HG02938 (cell line): ENCODE measurements around the gene MYNN.

Source experiments
- ATAC-seq: cut with Tn5 transposase; IDR thresholded peaks from one replicate; pipeline ENCODE4 v1.9.1; 2021; ENCODE audit warnings: mild to moderate bottlenecking, moderate library complexity; ENCODE audit not compliant: unreplicated experiment

Gene MYNN

DNA sequence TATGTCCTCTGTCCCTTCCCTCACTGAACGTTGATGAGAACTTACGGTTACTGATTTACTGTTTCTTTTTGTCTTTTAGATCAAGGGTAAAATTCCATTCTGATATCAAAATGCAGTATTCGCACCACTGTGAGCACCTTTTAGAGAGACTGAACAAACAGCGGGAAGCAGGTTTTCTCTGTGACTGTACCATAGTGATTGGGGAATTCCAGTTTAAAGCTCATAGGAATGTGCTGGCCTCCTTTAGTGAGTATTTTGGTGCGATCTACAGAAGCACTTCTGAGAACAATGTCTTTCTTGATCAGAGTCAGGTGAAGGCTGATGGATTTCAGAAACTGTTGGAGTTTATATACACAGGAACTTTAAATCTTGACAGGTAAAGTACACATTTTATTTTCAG lies 990 bp downstream of the MYNN start:
- ATAC-seq = no peak

GRCh38 chr3:169777822-169778221 lies 4.6 kb downstream of the MYNN start:
- no peak for ATAC-seq

GRCh38 chr3:169780742-169781141 lies 7.5 kb downstream of the MYNN start:
- no peak for ATAC-seq

DNA sequence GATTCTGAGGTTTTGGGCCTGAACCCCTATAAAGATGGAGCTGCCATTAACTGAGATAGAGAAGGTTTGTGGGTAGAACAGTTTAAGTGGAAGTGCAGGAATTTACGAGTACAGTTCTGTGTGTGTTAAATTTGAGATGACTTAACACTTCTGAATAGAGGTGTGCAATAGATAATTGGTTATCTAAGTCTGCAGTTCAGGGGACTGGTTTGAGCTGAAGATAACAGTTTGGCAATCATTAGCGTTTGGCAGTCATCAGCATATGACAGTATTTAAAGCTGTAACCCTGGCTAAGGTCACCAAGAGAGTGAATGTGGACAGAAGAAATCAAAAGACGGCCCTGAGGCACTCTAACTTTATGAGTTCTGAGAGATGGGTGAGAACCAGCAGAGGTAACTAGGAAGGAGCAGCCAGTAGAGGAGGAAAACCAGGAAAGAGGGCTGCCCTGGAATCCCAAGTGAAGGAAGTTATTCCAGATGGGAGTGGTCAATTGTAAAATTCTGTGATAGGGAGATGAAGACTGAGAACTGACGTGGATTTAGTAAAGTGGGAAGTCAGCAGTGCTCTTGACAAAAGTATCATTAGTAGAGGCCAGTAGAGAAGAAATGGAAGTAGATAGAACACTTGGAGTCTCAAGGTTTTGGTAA lies 8.1 kb downstream of the MYNN start:
- ATAC-seq = no peak

GRCh38 chr3:169787120-169787519 lies 13.9 kb downstream of the MYNN start:
- ATAC-seq = no peak

- no peak for ATAC-seq
These were observed 14.6 kb downstream of the MYNN start for GRCh38 chr3:169787791-169788190.

GRCh38 chr3:169790219-169790618 lies 17.0 kb downstream of the MYNN start:
- no peak for ATAC-seq

DNA sequence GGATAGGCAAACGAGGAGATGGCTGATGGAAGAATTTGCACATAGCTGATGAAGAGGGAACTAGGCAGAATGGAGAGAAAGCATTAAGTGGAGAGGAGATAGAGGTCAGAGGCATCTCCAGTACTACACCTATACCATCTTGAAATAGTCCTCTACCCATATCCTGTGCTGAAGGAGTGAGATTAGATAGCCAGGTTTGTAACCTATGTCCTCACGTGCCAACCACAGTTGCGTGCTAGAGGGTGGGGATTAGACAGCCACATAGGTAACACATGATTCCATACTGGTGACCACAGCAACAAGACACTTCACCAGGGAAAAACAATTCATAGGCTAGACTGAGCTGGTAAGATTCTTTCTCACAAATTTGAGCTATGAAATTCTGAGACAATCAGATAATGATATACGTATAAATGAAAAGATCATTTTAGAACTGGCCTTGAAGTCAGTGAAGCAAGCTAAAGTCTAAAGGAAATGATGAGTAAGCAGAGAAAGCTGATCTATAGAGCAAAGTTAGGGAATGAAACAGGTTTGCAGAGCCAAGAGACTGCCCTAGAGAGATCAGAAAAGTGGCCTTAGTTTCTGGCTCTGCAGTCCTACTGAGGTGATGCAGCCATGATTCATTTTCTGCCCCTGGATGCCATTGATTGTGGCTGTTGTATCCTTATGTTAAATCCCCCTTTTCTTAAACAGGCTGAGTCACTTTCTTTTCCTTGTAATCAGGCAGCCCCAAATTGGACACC lies 17.7 kb downstream of the MYNN start:
- ATAC-seq = no peak

- no peak for ATAC-seq
These were observed 19.2 kb downstream of the MYNN start for GRCh38 chr3:169792359-169792758.

DNA sequence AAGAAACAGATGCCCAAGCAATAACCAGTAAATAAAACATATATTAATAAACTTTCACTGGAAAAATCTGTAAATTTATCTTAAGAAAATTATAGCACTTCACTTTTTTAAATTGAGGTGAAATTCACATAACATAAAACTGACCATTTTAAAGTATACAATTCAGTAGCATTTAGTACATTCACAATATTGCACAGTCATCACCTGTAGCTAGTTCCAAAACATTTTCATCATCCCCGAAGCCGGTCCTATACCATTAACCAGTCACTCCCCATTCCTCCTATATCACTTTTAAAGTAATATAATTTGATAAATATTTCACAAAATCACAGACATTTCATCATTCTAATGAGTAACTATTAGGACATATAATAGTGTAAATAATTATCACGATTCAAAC lies 31.5 kb downstream of the MYNN start:
- no peak for ATAC-seq

DNA sequence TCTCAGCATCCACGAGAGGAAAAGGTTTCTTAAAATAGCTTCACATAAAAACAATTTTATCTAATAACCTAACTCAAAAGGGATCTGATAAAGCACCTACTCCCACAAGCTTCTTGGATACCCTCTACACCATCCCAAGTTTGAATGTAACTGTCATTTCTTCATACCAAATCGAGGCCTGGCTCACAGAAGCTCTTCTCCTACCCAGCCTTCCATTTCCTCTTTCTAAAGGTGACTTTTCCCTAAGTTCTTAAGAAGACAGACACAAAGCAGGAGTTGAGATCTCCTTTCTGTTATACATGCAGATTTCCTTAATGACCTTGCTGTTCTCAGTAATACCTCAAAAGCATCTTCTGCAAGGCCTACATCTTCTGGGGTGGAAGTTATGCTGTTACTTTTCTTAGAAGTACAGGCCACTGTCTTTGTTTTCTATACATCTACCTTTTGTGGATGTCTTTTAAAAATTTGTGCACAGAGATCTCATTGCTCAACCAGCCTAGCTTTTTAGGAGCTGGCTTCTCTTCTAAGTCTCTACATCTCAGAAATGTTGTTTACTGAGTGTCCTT lies 36.1 kb downstream of the MYNN start:
- ATAC-seq = no peak

DNA sequence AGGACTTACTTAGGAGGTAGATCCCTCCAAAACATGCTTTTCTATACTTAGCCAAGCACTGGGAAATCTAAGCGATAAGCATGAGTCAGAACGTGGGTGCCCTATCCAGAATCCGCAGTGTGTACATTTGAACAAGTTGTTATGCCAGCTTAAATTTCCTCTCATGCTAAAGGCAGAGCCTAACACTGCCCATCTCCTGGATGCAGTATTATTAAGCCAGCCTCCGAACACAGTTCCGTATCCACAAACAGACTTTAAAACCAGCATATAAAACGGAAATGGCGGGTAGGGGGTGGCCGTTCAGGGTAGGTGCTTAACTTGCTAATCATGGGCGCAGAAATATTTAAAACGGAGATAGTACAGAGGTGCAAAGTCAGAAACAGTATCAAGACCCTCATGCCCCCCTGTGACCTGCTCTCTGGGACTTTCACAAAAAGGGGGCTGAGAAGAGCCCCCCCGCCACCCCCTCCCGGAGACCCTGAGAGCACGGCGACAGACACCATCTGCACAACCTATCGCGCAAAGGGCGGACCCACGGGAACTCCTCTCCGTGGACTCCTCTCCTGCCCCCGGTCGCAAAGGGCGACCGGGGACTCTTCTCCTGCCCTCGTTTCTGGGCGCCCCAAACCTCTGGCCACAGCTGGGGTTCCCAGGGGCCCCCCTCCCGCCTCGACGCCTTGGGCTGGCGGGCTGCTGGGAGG lies 38.6 kb downstream of the MYNN start:
- no peak for ATAC-seq

DNA sequence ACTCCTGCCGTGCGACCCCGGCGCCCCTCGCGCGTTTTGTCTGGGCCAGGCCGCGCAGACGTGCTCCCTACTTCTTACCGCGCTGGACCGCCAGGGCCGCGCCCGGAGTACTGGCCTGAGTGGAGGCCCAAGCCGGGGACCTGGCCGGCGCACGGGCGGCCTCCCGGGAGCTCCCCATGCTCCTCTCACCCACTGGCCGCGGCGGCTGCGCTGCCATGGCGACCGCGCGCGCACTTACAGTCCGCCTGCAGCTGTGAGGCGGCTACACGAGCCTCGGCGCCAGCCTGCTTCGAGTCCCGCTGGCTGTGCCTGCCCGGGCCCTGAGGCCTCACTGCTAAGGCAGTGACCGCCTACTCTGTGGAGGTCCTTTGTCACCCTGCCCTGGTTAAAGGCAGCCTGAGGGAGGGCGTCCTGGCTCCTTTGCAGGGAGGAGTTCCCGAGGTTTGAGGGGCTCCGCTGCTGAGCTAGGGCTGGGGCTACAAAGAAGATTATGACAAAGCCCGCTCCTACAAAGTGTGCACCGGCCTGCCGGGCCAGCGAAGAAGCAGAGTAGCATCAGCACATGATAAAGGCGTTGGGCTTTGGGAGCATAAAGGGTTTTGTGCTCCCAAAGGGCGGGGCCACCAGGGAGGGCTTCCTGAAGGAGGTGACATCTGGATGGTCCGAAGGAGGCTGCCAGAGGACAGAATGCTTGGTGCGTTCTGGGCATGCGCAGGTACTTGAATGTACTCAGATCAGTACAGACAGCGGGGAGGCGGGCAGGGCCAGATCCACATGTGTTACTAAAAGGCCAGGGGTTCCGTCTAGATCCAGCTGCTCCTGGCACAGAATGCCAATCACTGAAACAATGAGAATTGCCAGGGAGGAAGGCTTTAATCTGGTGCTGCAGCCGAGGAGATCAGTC lies 39.4 kb downstream of the MYNN start, which contains the start of the genes LRRC34 and LRRIQ4:
LRRC34 (minus strand) TSS at position 573 of the 904 bp plus-strand sequence; CDS start at position 217, 356 bp downstream.
LRRIQ4 (plus strand) TSS at position 539 of the 904 bp plus-strand sequence. CDS start 9,052 bp downstream, outside the sequence.
- peak; percentile 50 for ATAC-seq

- ATAC-seq = no peak
These were observed 40.1 kb downstream of the MYNN start for GRCh38 chr3:169813278-169813677.

DNA sequence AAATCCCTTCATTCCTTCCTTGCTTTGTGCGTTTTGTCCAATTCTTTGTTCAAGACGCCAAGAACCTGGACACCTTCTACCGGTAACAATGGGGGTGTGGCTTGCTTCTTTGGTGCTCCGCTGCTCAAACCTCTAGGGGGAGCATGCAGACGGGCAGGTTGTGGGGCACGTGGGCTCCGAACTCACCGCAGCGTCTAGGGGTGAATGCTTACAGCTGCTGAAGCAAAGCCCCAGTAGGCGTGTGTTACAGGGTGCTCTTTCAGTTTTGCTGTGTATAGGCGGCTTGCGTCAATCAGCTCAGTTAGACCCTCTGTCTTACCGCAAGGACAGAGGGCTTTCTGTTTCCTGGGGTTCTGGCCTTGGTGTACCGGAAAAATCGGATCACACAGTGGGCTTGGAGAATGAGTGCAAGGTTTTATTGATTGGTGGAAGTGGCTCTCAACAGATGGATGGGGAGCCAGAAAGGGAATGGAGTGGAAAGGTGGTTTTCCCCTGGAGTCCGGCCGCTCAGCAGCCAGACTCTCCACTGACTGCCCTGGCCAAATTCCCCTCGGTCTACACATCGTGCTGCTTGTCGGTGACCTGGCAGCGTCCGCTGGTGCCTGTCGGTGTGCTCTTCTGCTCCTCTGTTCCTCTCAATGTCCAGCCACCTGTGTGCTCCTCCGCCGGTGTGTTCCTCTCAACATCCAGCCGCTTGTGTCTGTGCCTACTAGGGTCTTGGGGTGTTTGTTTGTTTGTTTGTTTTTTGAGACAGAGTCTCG lies 40.7 kb downstream of the MYNN start:
- peak; percentile 93 for ATAC-seq

DNA sequence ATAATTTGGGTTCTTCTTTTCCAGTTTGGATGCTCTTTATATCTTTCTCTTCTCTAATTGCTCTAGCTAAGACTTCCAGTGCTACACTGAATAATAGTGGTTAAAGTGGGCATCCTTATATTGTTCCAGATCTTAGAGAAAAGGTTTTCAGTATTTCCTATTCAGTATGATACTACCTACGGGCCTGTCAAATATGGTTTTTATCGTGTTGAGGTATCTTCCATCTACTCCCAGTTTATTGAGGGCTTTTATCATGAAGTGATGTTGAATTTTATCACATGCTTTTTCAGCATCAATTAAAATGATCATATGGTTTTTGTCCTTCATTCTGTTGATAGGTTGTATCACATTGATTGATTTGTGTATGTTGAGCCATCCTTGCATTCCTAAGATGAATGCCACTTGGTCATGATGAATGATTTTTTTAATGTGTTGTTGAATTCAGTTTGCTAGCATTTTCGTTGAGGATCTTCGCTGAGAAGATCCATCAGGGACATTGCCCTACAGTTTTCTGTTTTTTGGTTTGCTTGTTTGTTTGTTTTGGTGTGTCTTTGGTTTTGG lies 42.5 kb downstream of the MYNN start:
- no peak for ATAC-seq

DNA sequence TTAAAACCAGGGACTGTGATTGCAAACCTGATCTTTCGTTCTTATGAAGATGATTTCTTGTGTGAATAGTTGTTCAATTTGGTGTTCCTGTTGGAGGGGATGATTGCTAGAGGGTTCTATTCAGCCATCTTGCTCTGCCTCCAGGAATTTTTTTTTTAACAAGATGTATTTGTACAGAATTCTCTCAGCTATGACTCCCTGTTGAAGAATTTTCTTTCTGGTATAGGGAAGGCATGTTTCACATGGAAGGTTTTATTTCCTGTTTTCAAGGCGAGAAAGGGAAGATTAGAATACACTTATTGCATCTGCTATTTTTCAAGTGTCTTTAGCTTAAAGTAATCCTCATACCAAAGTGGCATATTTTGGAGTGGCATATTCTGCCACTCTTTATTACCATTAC lies 45.1 kb downstream of the MYNN start:
- no peak for ATAC-seq

DNA sequence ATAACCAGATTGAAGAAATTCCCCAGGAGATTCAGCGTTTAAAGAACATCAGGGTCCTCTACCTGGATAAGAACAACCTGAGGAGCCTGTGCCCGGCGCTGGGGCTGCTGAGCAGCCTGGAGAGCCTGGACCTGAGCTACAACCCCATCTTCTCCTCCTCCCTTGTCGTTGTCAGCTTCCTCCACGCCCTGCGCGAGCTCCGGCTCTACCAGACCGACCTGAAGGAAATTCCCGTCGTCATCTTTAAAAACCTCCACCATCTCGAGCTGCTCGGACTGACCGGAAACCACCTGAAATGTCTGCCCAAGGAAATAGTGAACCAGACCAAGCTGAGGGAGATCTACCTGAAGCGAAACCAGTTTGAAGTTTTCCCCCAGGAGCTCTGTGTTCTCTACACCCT lies 48.9 kb downstream of the MYNN start:
- ATAC-seq = no peak

GRCh38 chr3:169822540-169822939 lies 49.3 kb downstream of the MYNN start:
- no peak for ATAC-seq
